HepG2 (cell line): ENCODE data around the gene ME3. TPM values are rescaled to one million over a fixed set of nuclear protein-coding genes. Genes with fewer than 3 reads are reported as not detected.

Source experiments
- MXD3 ChIP-seq: IDR thresholded peaks from 2 replicates; pipeline ENCODE4 v1.6.1; 2016; ENCODE audit warnings: mild to moderate bottlenecking, missing biosample characterization, missing genetic modification reagents
- RELA ChIP-seq: sonication (generic); formaldehyde crosslinking; IDR thresholded peaks from 2 replicates; pipeline ENCODE4 v1.4.0; 2020; ENCODE audit warnings: missing genetic modification reagents
- ZBTB39 ChIP-seq: sonication (generic); formaldehyde crosslinking; IDR thresholded peaks from 2 replicates; pipeline ENCODE4 v1.5.0; 2020; ENCODE audit warnings: missing genetic modification reagents
- ZFP62 ChIP-seq: sonication (generic); formaldehyde crosslinking; IDR thresholded peaks from 2 replicates; pipeline ENCODE4 v1.4.0; 2020; ENCODE audit warnings: missing genetic modification reagents
- ZNF761 ChIP-seq: sonication (generic); formaldehyde crosslinking; conservative IDR thresholded peaks from 2 replicates; pipeline ENCODE4 v1.4.0; 2020; ENCODE audit warnings: mild to moderate bottlenecking, missing genetic modification reagents
- ZSCAN25 ChIP-seq: sonication (generic); formaldehyde crosslinking; IDR thresholded peaks from 2 replicates; pipeline ENCODE4 v1.8.0; 2022; ENCODE audit warnings: mild to moderate bottlenecking, missing genetic modification reagents
- polyA plus RNA-seq, 8 experiments: library from polyadenylated mRNA; depleted of rRNA in 3 of 8; stranded (reverse) in 7 of 8; unstranded in 1 of 8; fragments of >200 nt; fragmentation: Illumina TruSeq in 4 of 8; extraction: Trizol in 4 of 8; gene quantifications; 2 replicates each; pipeline versions ENCODE4 v1.2.1 to v1.2.3, GENCODE V29; 2011 to 2016; ENCODE audit warnings: low read depth in 4 of 8, missing spikeins in 1 of 8, mixed read lengths in 1 of 8; ENCODE audit not compliant: insufficient read depth in 1 of 8
- total RNA-seq, 5 experiments: library from RNA; depleted of rRNA; stranded (reverse); fragments of >200 nt; fragmentation: Illumina TruSeq; extraction: Trizol; gene quantifications; 2 replicates each; pipeline ENCODE4 v1.2.3, GENCODE V29; 2016; ENCODE audit warnings: low read depth in 1 of 5
- TF ChIP-seq, protein P1 (sequence below): sonication (generic); formaldehyde crosslinking; IDR thresholded peaks from 2 replicates; pipeline ENCODE4 v1.5.1; 2020; ENCODE audit warnings: mild to moderate bottlenecking, moderate library complexity, missing genetic modification reagents
- TF ChIP-seq, protein P2 (sequence below), 2 experiments: sonication (generic) in 1 of 2; formaldehyde crosslinking in 1 of 2; IDR thresholded peaks; 2 replicates each; pipeline versions ENCODE4 v1.6.1 to v1.9.0; 2014 to 2022; ENCODE audit warnings: antibody characterized with exemption in 1 of 2, borderline replicate concordance in 1 of 2, inconsistent platforms in 1 of 2, low read depth in 1 of 2, missing genetic modification reagents in 1 of 2
- TF ChIP-seq, protein P3 (sequence below): sonication (generic); formaldehyde crosslinking; IDR thresholded peaks from one replicate; pipeline ENCODE4 v1.5.1; 2020; ENCODE audit warnings: mild to moderate bottlenecking, missing genetic modification reagents; ENCODE audit errors: not compliant biosample characterization

Gene ME3
- total and polyA plus RNA-seq, 2 of the 13 experiments (the other 11 are each of a cell fraction or from before 2014, with no cell fraction given) = not detected

DNA sequence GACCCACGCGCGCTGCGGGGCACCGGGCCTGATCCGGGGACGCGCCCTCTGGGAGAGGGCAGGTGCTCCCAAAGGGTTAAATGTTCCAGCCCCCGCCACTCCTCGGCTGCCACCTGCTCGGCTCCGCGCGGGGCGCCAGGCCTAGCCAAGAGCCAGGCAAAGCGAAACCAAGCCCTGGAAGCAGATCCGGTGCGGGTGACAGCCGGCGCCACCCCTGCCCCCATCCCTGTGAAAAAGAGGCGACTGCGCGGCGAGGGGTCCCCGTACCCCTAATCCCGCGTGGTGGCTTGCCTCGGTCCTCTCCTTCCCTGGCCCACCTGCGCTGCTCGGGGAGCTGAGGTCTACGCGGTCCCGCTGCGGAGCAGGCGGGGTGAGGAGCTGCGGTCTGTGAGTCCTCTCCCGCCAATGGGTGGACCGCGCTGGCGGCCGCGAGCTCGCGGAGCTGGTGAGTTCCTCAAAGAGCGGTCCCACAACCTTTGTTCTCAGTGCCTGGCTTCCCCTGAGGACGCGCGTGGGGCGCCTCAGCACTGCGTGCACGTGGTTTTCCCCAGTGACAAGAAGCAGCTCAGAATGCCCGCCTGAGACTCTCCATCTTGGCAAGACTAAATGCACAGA is at the start of gene ME3 (continued):
- TF ChIP-seq ZBTB39 (no peak), MXD3 (CRISPR knock-in tag) (0 out of 2 replicates have a peak, but pooled peaks have one; percentile 31), ZNF761 (no peak), ZFP62 (CRISPR knock-in tag) (no peak), ZSCAN25 (CRISPR knock-in tag) (no peak), RELA (CRISPR knock-in tag) (no peak)
- TF ChIP-seq, protein P1, sequence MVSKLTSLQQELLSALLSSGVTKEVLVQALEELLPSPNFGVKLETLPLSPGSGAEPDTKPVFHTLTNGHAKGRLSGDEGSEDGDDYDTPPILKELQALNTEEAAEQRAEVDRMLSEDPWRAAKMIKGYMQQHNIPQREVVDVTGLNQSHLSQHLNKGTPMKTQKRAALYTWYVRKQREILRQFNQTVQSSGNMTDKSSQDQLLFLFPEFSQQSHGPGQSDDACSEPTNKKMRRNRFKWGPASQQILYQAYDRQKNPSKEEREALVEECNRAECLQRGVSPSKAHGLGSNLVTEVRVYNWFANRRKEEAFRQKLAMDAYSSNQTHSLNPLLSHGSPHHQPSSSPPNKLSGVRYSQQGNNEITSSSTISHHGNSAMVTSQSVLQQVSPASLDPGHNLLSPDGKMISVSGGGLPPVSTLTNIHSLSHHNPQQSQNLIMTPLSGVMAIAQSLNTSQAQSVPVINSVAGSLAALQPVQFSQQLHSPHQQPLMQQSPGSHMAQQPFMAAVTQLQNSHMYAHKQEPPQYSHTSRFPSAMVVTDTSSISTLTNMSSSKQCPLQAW = no peak
- TF ChIP-seq, protein P2, sequence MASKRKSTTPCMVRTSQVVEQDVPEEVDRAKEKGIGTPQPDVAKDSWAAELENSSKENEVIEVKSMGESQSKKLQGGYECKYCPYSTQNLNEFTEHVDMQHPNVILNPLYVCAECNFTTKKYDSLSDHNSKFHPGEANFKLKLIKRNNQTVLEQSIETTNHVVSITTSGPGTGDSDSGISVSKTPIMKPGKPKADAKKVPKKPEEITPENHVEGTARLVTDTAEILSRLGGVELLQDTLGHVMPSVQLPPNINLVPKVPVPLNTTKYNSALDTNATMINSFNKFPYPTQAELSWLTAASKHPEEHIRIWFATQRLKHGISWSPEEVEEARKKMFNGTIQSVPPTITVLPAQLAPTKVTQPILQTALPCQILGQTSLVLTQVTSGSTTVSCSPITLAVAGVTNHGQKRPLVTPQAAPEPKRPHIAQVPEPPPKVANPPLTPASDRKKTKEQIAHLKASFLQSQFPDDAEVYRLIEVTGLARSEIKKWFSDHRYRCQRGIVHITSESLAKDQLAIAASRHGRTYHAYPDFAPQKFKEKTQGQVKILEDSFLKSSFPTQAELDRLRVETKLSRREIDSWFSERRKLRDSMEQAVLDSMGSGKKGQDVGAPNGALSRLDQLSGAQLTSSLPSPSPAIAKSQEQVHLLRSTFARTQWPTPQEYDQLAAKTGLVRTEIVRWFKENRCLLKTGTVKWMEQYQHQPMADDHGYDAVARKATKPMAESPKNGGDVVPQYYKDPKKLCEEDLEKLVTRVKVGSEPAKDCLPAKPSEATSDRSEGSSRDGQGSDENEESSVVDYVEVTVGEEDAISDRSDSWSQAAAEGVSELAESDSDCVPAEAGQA (IDR thresholded peaks at IDR 0.05; ENCODE audit: low read depth) = no peak
- TF ChIP-seq, protein P2 (CRISPR knock-in tag; IDR thresholded peaks at IDR 0.05; ENCODE audit: borderline replicate concordance) = no peak
- TF ChIP-seq, protein P3, sequence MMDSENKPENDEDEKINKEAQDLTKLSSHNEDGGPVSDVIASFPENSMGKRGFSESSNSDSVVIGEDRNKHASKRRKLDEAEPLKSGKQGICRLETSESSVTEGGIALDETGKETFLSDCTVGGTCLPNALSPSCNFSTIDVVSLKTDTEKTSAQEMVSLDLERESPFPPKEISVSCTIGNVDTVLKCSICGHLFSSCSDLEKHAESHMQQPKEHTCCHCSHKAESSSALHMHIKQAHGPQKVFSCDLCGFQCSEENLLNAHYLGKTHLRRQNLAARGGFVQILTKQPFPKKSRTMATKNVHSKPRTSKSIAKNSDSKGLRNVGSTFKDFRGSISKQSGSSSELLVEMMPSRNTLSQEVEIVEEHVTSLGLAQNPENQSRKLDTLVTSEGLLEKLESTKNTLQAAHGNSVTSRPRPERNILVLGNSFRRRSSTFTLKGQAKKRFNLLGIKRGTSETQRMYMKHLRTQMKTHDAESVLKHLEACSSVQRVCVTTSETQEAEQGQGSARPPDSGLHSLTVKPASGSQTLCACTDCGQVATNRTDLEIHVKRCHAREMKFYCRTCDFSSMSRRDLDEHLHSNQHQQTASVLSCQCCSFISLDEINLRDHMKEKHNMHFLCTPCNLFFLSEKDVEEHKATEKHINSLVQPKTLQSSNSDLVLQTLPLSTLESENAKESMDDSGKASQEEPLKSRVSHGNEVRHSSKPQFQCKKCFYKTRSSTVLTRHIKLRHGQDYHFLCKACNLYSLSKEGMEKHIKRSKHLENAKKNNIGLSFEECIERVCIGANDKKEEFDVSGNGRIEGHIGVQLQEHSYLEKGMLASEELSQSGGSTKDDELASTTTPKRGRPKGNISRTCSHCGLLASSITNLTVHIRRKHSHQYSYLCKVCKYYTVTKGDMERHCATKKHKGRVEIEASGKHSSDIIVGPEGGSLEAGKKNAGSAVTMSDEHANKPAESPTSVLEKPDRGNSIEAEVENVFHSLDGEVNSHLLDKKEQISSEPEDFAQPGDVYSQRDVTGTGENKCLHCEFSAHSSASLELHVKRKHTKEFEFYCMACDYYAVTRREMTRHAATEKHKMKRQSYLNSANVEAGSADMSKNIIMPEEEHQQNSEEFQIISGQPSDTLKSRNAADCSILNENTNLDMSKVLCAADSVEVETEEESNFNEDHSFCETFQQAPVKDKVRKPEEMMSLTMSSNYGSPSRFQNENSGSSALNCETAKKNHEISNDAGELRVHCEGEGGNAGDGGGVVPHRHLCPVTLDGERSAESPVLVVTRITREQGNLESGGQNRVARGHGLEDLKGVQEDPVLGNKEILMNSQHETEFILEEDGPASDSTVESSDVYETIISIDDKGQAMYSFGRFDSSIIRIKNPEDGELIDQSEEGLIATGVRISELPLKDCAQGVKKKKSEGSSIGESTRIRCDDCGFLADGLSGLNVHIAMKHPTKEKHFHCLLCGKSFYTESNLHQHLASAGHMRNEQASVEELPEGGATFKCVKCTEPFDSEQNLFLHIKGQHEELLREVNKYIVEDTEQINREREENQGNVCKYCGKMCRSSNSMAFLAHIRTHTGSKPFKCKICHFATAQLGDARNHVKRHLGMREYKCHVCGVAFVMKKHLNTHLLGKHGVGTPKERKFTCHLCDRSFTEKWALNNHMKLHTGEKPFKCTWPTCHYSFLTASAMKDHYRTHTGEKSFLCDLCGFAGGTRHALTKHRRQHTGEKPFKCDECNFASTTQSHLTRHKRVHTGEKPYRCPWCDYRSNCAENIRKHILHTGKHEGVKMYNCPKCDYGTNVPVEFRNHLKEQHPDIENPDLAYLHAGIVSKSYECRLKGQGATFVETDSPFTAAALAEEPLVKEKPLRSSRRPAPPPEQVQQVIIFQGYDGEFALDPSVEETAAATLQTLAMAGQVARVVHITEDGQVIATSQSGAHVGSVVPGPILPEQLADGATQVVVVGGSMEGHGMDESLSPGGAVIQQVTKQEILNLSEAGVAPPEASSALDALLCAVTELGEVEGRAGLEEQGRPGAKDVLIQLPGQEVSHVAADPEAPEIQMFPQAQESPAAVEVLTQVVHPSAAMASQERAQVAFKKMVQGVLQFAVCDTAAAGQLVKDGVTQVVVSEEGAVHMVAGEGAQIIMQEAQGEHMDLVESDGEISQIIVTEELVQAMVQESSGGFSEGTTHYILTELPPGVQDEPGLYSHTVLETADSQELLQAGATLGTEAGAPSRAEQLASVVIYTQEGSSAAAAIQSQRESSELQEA = no peak
